ENCODE results near the gene SNAI1. TPM values are rescaled to one million over a fixed set of nuclear protein-coding genes. Genes with fewer than 3 reads are reported as not detected.

The SNAI1 gene
- total and polyA plus RNA-seq, 2 of the 4 experiments (the other 2 are of a cell fraction): 0.54 to 13.7 TPM

GRCh38 chr20:49956689-49957088 lies 26.1 kb upstream of the SNAI1 start:
- H2BK15ac ChIP-seq (ENCODE audit: low read depth, low read length): no peak overlapping the region
- dilution Hi-C loops (cut with HindIII; ENCODE audit: low sequenced_read_pairs, unreplicated experiment): no loop called here
- peaks cover 44 to 56% of the 10 kb centered on the region in 2 experiments for H3K79me1 ChIP-seq (ENCODE audit: low read depth in 1 of 2, low read length in 2 of 2)
- POLR2A ChIA-PET (ENCODE audit: unreplicated experiment): no interaction called here
- H2BK5ac ChIP-seq (ENCODE audit: low read depth, low read length, poor library complexity, severe bottlenecking): no peak overlapping the region
- DNase-seq: no peak
- in situ Hi-C loops (cut with MboI; ENCODE audit: low sequenced_read_pairs): no loop called here
- H2AK9ac ChIP-seq (replicated peaks; ENCODE audit: low read depth, low read length, poor library complexity): no peak overlapping the region
- H3K4me2 ChIP-seq (ENCODE audit: low read depth, low read length): no peak overlapping the region
- H3K14ac ChIP-seq (replicated peaks; ENCODE audit: low read depth, low read length): no peak overlapping the region
- H3K9me1 ChIP-seq (ENCODE audit: insufficient read depth, low read length): peaks cover 22% of the 10 kb centered on the region
- H4K91ac ChIP-seq (ENCODE audit: insufficient read depth, low read depth, low read length): no peak overlapping the region
- no peak overlapping the region for H3K56ac ChIP-seq (ENCODE audit: extremely low read depth, insufficient read depth, low read length)
- WGBS, 2 experiments (ENCODE audit: extremely low coverage in 2 of 2, insufficient read length in 1 of 2): 95% methylated on average over 10 of the region's 18 CpGs; no CpG with 5 or more reads in 1 of the 2 experiments
- peaks cover 5% of the 10 kb centered on the region for H3K4me1 ChIP-seq (ENCODE audit: control insufficient read depth, insufficient read depth, low read length)
- no peak overlapping the region for H2AFZ ChIP-seq (replicated peaks; ENCODE audit: low read length, poor library complexity)
- BruUV-seq (replicated peaks): no TSS peak
- H4K5ac ChIP-seq (ENCODE audit: low read depth, low read length): no peak overlapping the region
- no peaks in the 10 kb centered on the region for H4K20me1 ChIP-seq (ENCODE audit: insufficient read depth, low read length)
- no peak overlapping the region for H2BK120ac ChIP-seq (ENCODE audit: low read depth, low read length)
- no peak for TF ChIP-seq ELK1 (IDR thresholded peaks at IDR 0.05; ENCODE audit: borderline replicate concordance, low read depth, low read length)
- TF ChIP-seq FOS (IDR thresholded peaks at IDR 0.05; ENCODE audit: low read depth, low read length): no peak
- no peak for TF ChIP-seq SMC3 (IDR thresholded peaks at IDR 0.05; ENCODE audit: low read depth, low read length)
- TF ChIP-seq USF2 (IDR thresholded peaks at IDR 0.05; ENCODE audit: low read depth, low read length): no peak
- TF ChIP-seq CHD1 (IDR thresholded peaks at IDR 0.05; ENCODE audit: low read depth, low read length): no peak
- TF ChIP-seq NFE2L2 (IDR thresholded peaks at IDR 0.05; ENCODE audit: low read depth, low read length): no peak
- TF ChIP-seq MAZ (IDR thresholded peaks at IDR 0.05; ENCODE audit: borderline replicate concordance, low read depth, low read length): no peak
- no peak for TF ChIP-seq RCOR1 (IDR thresholded peaks at IDR 0.05; ENCODE audit: insufficient replicate concordance, low read length)
- no peak for TF ChIP-seq MAFK (IDR thresholded peaks at IDR 0.05; ENCODE audit: low read depth, low read length)
- TF ChIP-seq POLR2A (IDR thresholded peaks at IDR 0.05; ENCODE audit: low read depth, low read length): no peak
- H2BK20ac ChIP-seq (ENCODE audit: low read depth, low read length): no peak overlapping the region
- ATAC-seq (ENCODE audit: low read depth): no peak
- H3K9ac ChIP-seq (ENCODE audit: low read depth, low read length): no peak overlapping the region
- intact Hi-C loops (cut with micrococcal nuclease): no loop called here
- no peak overlapping the region for H3K4ac ChIP-seq (ENCODE audit: low read depth, low read length)
- H3K4me3 ChIP-seq (ENCODE audit: insufficient read depth, low read depth, low read length): no peak overlapping the region
- H3K27me3 ChIP-seq (ENCODE audit: control insufficient read depth, insufficient read depth, low read length): no peaks in the 10 kb centered on the region
- H3K9me3 ChIP-seq (ENCODE audit: control insufficient read depth, insufficient read depth, low read length): no peaks in the 10 kb centered on the region
- CTCF ChIA-PET: no interaction called here
- H4K8ac ChIP-seq (ENCODE audit: low read depth in 2 of 2, low read length in 2 of 2): no peak overlapping the region
- H2AK5ac ChIP-seq (ENCODE audit: low read depth, low read length): no peak overlapping the region
- H3K27ac ChIP-seq (ENCODE audit: insufficient read depth, low read length): no peak overlapping the region
- H3K18ac ChIP-seq (ENCODE audit: low read depth, low read length): no peak overlapping the region
- H3K36me3 ChIP-seq (ENCODE audit: control insufficient read depth, insufficient read depth, low read length): peaks cover 58% of the 10 kb centered on the region
- no peak overlapping the region for H3K23ac ChIP-seq (ENCODE audit: low read depth, low read length)

Data from IMR-90 (cell line).